HUES64 (cell line): ENCODE data around the gene CISD3. TPM values are rescaled to one million over a fixed set of nuclear protein-coding genes. Genes with fewer than 3 reads are reported as not detected.

Source experiments
- H3K27ac ChIP-seq: 2 replicates; pipeline ENCODE4 v1.7.0; 2013; ENCODE audit warnings: low read depth, low read length, inconsistent platforms
- H3K27me3 ChIP-seq: 2 replicates; pipeline ENCODE4 v1.6.1; 2013; ENCODE audit warnings: mild to moderate bottlenecking, low read length; ENCODE audit not compliant: insufficient read depth
- H3K36me3 ChIP-seq: 2 replicates; pipeline ENCODE4 v1.6.1; 2013; ENCODE audit warnings: mild to moderate bottlenecking, low read length; ENCODE audit not compliant: insufficient read depth
- H3K4me1 ChIP-seq: 2 replicates; pipeline ENCODE4 v1.6.1; 2013; ENCODE audit warnings: mild to moderate bottlenecking, low read length, moderate library complexity; ENCODE audit not compliant: insufficient read depth
- H3K4me3 ChIP-seq: 2 replicates; pipeline ENCODE4 v1.5.1; 2013; ENCODE audit warnings: mild to moderate bottlenecking, low read length, moderate library complexity
- H3K9ac ChIP-seq: 2 replicates; pipeline ENCODE4 v1.6.1; 2013; ENCODE audit warnings: mild to moderate bottlenecking, low read depth, low read length
- H3K9me3 ChIP-seq: 2 replicates; pipeline ENCODE4 v1.6.1; 2013; ENCODE audit warnings: low read depth, low read length; ENCODE audit not compliant: insufficient read depth
- WGBS: fragments of 150-250, 120-280 bp; methylation state at CpG from one replicate; pipeline ENCODE4 v1.1.7; 2013; ENCODE audit warnings: missing lambda C conversion rate; 5-methylcytosine and 5-hydroxymethylcytosine counted together
- polyA plus RNA-seq, 2 experiments: library from polyadenylated mRNA; stranded (reverse); fragments of 50-300 nt; gene quantifications; one replicate each; pipeline ENCODE4 v1.2.3, GENCODE V29; 2013

The CISD3 gene
- 10.7 TPM for polyA plus RNA-seq (2013, experiment 1 of 2)
- polyA plus RNA-seq (2013, experiment 2 of 2): 11.2 TPM

- peak within 1 kb of the TSS; percentile 71 for H3K9ac ChIP-seq
- H3K4me1 ChIP-seq: peaks cover 6% of the 10 kb centered on the region; the same call in 1 of the 2 replicates
- peaks cover 19% of the 10 kb centered on the region for H3K36me3 ChIP-seq
- no peaks in the 10 kb centered on the region for H3K9me3 ChIP-seq
- H3K4me3 ChIP-seq: peak within 1 kb of the TSS; percentile 73
- WGBS: 1% methylated on average over 92 of the region's 92 CpGs
- peaks cover 20% of the 10 kb centered on the region for H3K27me3 ChIP-seq
- H3K27ac ChIP-seq: peak within 1 kb of the TSS; percentile 68; the same call in 1 of the 2 replicates
These were observed at the start of gene CISD3 for GRCh38 chr17:38729886-38730525. CISD3 (plus strand) TSS chr17:38730341; CDS start chr17:38730359, 18 bp downstream.

DNA sequence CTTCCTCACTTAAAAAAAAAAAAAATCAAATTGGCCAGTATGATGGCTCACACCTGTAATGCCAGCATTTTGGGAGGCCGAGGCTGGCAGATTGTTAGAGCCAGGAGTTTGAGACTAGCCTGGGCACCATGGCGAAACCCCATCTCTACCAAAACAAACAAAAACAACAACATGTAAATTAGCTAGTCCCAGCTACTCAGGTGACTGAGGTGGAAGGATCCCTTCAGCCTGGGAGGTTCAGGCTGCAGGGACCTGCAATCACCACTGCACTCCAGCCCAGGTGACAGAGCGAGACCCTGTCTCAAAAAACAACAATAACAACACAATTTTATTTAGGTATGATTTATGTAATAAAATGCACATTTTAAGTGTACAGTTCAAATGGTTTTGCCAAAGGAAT is 49.0 kb upstream of the CISD3 start:
- no peak overlapping the region for H3K9ac ChIP-seq
- H3K4me1 ChIP-seq: no peaks in the 10 kb centered on the region; the same call in 1 of the 2 replicates
- 76% methylated on average over 2 of the region's 3 CpGs for WGBS
- no peak overlapping the region for H3K4me3 ChIP-seq
- H3K9me3 ChIP-seq: no peaks in the 10 kb centered on the region
- no peak overlapping the region for H3K27ac ChIP-seq
- no peaks in the 10 kb centered on the region for H3K36me3 ChIP-seq
- H3K27me3 ChIP-seq: peaks cover 12% of the 10 kb centered on the region

DNA sequence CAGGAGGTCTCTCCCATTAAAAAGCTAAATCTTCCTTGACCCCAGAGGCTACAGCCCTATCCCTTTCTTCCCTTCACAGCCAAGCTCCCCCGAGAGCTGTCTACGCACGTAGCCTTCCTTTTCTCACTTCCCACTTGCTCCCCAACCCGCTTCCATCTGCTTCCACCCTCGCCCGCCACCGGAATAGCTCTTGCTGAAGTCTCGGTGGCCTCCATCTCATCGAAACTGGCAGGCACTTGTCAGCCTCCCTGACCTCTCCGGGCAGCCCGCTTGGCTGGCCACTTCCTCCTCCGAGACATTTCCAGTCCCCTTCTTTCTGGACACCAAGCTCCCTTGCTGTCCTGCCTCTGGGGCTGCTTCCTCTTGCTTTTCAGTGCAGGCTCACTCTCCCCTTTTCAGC is 44.6 kb upstream of the CISD3 start:
- Histone ChIP-seq H3K9me3 (no peaks in the 10 kb centered on the region), H3K4me1 (no peaks in the 10 kb centered on the region; the same call in 1 of the 2 replicates), H3K27ac (no peak overlapping the region), H3K27me3 (peaks cover 3% of the 10 kb centered on the region; the same call in 1 of the 2 replicates), H3K36me3 (no peaks in the 10 kb centered on the region), H3K4me3 (no peak overlapping the region), H3K9ac (no peak overlapping the region)
- WGBS: 89% methylated on average over 12 of the region's 12 CpGs

GRCh38 chr17:38687286-38687685 is 42.9 kb upstream of the CISD3 start:
- no peaks in the 10 kb centered on the region for H3K4me1 ChIP-seq
- no peaks in the 10 kb centered on the region for H3K36me3 ChIP-seq
- H3K9me3 ChIP-seq: no peaks in the 10 kb centered on the region
- 91% methylated on average over 5 of the region's 5 CpGs for WGBS
- H3K4me3 ChIP-seq: no peak overlapping the region
- no peak overlapping the region for H3K27ac ChIP-seq
- H3K27me3 ChIP-seq: peaks cover 3% of the 10 kb centered on the region
- no peak overlapping the region for H3K9ac ChIP-seq

GRCh38 chr17:38690386-38690785 is 39.8 kb upstream of the CISD3 start:
- Histone ChIP-seq H3K4me3 (no peak overlapping the region), H3K36me3 (no peaks in the 10 kb centered on the region), H3K9ac (no peak overlapping the region), H3K27me3 (peaks cover 1% of the 10 kb centered on the region), H3K27ac (no peak overlapping the region), H3K4me1 (no peaks in the 10 kb centered on the region), H3K9me3 (no peaks in the 10 kb centered on the region)
- 96% methylated on average over 4 of the region's 4 CpGs for WGBS

DNA sequence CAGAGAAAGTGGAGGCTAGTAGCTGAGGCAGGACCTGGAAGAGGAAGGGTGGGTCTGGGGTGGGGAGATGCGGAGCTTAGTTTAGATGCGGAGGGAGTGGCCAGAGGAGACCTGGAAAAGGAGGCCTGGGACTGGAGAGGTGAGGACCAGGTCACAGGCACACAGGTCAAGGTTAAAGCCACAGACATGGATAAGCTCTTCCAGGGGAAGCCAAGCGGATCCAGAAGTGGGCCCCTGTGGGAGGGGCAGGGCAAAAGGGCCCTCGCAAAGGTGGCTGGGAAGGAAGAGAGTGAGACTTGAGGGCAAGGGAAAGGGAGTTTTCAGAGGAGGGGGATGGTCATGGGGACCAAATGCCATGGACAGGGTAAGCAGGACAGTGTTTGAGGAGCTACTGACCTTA is 39.0 kb upstream of the CISD3 start:
- no peaks in the 10 kb centered on the region; the same call in none of the 2 replicates for H3K27me3 ChIP-seq
- H3K4me1 ChIP-seq: no peaks in the 10 kb centered on the region
- 81% methylated on average over 4 of the region's 4 CpGs for WGBS
- H3K27ac ChIP-seq: no peak overlapping the region
- H3K36me3 ChIP-seq: no peaks in the 10 kb centered on the region
- no peak overlapping the region for H3K9ac ChIP-seq
- no peak overlapping the region for H3K4me3 ChIP-seq
- H3K9me3 ChIP-seq: no peaks in the 10 kb centered on the region

DNA sequence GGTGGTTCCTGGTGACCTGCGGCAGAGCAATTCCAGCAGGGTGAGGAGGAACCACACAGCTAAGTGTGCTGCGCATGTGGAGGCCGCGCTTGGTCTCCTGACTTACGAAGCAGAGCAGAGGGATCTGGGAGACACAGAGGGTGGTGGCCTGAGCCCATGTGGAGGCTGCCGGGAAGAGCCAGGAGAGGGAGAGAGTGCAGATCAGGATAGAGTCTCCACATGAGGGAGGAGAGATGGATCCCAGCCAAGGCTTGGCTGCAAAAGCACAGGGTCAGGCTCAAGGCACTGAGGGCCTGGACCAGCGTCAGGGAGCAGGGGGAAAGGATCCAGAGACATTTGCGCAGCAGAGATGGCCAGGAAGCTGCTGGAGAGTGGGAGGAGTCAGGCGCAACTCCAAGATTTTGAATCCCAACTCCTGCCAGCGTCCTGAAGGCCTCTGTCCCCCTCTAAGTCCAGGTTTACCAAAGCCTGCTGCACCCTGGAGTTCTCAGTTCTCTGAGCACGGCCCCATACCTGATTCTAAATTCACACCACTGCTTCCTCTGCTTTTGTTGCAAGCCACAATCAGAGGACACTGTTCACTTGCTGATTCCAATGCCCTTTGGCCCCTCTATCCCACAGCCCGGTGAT is 36.3 kb upstream of the CISD3 start:
- peaks cover 22% of the 10 kb centered on the region for H3K27me3 ChIP-seq
- H3K4me3 ChIP-seq: no peak overlapping the region
- no peak overlapping the region for H3K9ac ChIP-seq
- no peaks in the 10 kb centered on the region for H3K4me1 ChIP-seq
- 86% methylated on average over 12 of the region's 12 CpGs for WGBS
- no peaks in the 10 kb centered on the region for H3K9me3 ChIP-seq
- no peaks in the 10 kb centered on the region for H3K36me3 ChIP-seq
- H3K27ac ChIP-seq: no peak overlapping the region

GRCh38 chr17:38697061-38697820 is 32.9 kb upstream of the CISD3 start:
- no peak overlapping the region for H3K27ac ChIP-seq
- no peak overlapping the region for H3K9ac ChIP-seq
- WGBS: 89% methylated on average over 4 of the region's 4 CpGs
- H3K36me3 ChIP-seq: no peaks in the 10 kb centered on the region
- peaks cover 56% of the 10 kb centered on the region for H3K27me3 ChIP-seq
- no peak overlapping the region for H3K4me3 ChIP-seq
- H3K9me3 ChIP-seq: no peaks in the 10 kb centered on the region
- H3K4me1 ChIP-seq: no peaks in the 10 kb centered on the region

- Histone ChIP-seq H3K36me3 (no peaks in the 10 kb centered on the region), H3K4me3 (no peak overlapping the region), H3K4me1 (peaks cover 9% of the 10 kb centered on the region), H3K9ac (no peak overlapping the region), H3K9me3 (no peaks in the 10 kb centered on the region), H3K27me3 (peaks cover 71% of the 10 kb centered on the region), H3K27ac (no peak overlapping the region)
- WGBS: 93% methylated on average over 5 of the region's 5 CpGs
These were observed 31.4 kb upstream of the CISD3 start for GRCh38 chr17:38698760-38699159.

DNA sequence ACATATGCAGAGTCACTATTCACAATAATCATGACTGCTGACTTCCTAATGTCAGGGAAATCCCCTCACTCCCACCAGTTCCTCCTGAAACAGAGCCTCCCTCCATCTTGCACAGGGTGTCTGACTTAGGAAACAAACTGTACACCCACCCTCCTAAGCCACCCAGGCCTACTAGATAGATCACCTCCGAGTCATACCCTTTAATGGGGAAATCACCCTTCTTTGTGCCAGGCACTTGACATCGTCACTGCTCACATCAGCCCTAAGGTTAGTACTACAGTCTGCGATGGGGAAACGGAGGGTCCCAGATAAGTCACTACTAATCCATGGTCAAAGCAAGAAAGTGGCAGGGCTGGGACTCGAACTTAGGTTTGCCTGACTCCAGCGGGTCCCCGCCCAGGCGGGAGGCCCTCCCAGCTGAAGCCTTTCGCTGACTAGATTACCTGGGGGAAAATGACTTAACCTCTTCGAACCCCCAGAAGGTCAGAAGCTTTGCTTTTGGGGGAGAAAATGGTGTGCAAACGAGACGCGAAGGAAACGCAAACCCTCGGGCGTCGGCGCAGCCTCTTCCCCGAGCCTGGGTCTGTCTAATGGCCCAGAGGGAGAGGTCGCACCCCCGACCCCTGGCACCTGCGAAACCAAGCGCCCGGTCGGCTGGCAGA is 28.5 kb upstream of the CISD3 start:
- no peak overlapping the region for H3K27ac ChIP-seq

More for the DNA sequence above, 28.5 kb upstream of the CISD3 start:
- peak overlapping the region; percentile 62 for H3K4me3 ChIP-seq
- H3K9me3 ChIP-seq: no peaks in the 10 kb centered on the region
- H3K27me3 ChIP-seq: peaks cover 86% of the 10 kb centered on the region
- H3K9ac ChIP-seq: no peak overlapping the region
- H3K4me1 ChIP-seq: peaks cover 11% of the 10 kb centered on the region
- WGBS: 9% methylated on average over 25 of the region's 25 CpGs
- H3K36me3 ChIP-seq: no peaks in the 10 kb centered on the region
